Left ventricle myocardium superior (tissue), 1 donor: ENCODE data around the gene PARK7. TPM values are rescaled to one million over a fixed set of nuclear protein-coding genes. Genes with fewer than 3 reads are reported as not detected.
"Not testable (repeated sequence)": the region's sequence is repeated elsewhere in the genome, so short reads cannot be mapped to it uniquely, and the experiment has no call there.

Source experiments
- ATAC-seq: fragments of 200-7000 bp; cut with Tn5 transposase; one replicate; pipeline ENCODE4 v1.9.1; 2020; ENCODE audit warnings: mild to moderate bottlenecking, moderate library complexity
- DNase-seq: peaks from one replicate; pipeline ENCODE4 v3.0.0-alpha.2; 2020
- intact Hi-C: fragments of 100-400 bp; cut with micrococcal nuclease; formaldehyde crosslinking; loops from one replicate; pipeline ENCODE4 v1.11.0; 2022
- long read RNA-seq: library from polyadenylated mRNA; unstranded; transcript quantifications from one replicate; pipeline ENCODE4 v2.0.0, GENCODE V29; 2021
- total RNA-seq: library from RNA; stranded (reverse); fragmentation: NEBNext Ultra II Directional; extraction: Animal tissue kit (Norgen Biotek cat#: 25700); gene quantifications from one replicate; pipeline ENCODE4 v1.2.1, GENCODE V29; 2021
- donor health status: DM: no; HTN: yes; CAD: no; lungs with severe emphysema.

PARK7 gene
- total RNA-seq, result 335 TPM
- long read RNA-seq, transcript PARK7-201 (7 exons, 949 nt), result minor isoform, 117 of 310 reads
- long read RNA-seq, transcript PARK7-209 (7 exons, 1,088 nt), result major isoform, 165 of 310 reads
- long read RNA-seq, partial matches to known transcripts, result 23 of 310 reads
- long read RNA-seq, other reads (novel, unspliced or antisense), result 5 of 310 reads

GRCh38 chr1:7961216-7962013, at the start of gene PARK7:
PARK7 (plus strand) TSS chr1:7961711; CDS start chr1:7962786, 1,075 bp downstream.
- intact Hi-C loops, result no loop called here
- DNase-seq, result peak; percentile 100
- ATAC-seq, result peak; percentile 95

GRCh38 chr1:7912145-7912544, 49.4 kb upstream of the PARK7 start:
- DNase-seq (no peak), ATAC-seq (no peak)
- intact Hi-C loops, result no loop called here

- no peak for ATAC-seq
- no peak for DNase-seq
- intact Hi-C loops, result no loop called here
Observed at GRCh38 chr1:7912743-7913557, 48.6 kb upstream of the PARK7 start.

GRCh38 chr1:7915826-7916500, 45.5 kb upstream of the PARK7 start:
- DNase-seq, result no peak
- ATAC-seq, result no peak
- intact Hi-C loops, result no loop called here

- DNase-seq (no peak), ATAC-seq (no peak)
- intact Hi-C loops, result no loop called here
Observed at GRCh38 chr1:7916501-7916830, 45.0 kb upstream of the PARK7 start.

GRCh38 chr1:7917971-7918370, 43.5 kb upstream of the PARK7 start:
- ATAC-seq, intact Hi-C loops, DNase-seq: not testable (repeated sequence)

- intact Hi-C loops, result no loop called here
- no peak for ATAC-seq
- DNase-seq, result no peak
Observed at GRCh38 chr1:7919880-7920279, 41.6 kb upstream of the PARK7 start.

- ATAC-seq, result no peak
- no peak for DNase-seq
- intact Hi-C loops, result no loop called here
Observed at GRCh38 chr1:7921796-7922195, 39.7 kb upstream of the PARK7 start.

GRCh38 chr1:7922301-7922700, 39.2 kb upstream of the PARK7 start:
- intact Hi-C loops, result no loop called here
- ATAC-seq (no peak), DNase-seq (no peak)

GRCh38 chr1:7927061-7927460, 34.5 kb upstream of the PARK7 start:
- intact Hi-C loops, ATAC-seq, DNase-seq: not testable (repeated sequence)

GRCh38 chr1:7928247-7928646, 33.3 kb upstream of the PARK7 start:
- intact Hi-C loops, result no loop called here
- DNase-seq (no peak), ATAC-seq (no peak)

GRCh38 chr1:7929637-7930036, 31.9 kb upstream of the PARK7 start:
- DNase-seq (no peak), ATAC-seq (no peak)
- intact Hi-C loops, result no loop called here

- ATAC-seq, result no peak
- intact Hi-C loops, result no loop called here
- DNase-seq, result no peak
Observed at GRCh38 chr1:7930645-7931445, 30.7 kb upstream of the PARK7 start.

- intact Hi-C loops, result no loop called here
Observed at GRCh38 chr1:7931446-7931812, 30.1 kb upstream of the PARK7 start.

GRCh38 chr1:7932524-7933138, 28.9 kb upstream of the PARK7 start:
- no peak for ATAC-seq
- DNase-seq, result no peak
- intact Hi-C loops, result no loop called here

More at GRCh38 chr1:7931446-7931812, 30.1 kb upstream of the PARK7 start:
- ATAC-seq (no peak), DNase-seq (no peak)

- intact Hi-C loops, result no loop called here
- DNase-seq (no peak), ATAC-seq (no peak)
Observed at GRCh38 chr1:7938070-7938469, 23.4 kb upstream of the PARK7 start.

- intact Hi-C loops, result no loop called here
- ATAC-seq, result no peak
- no peak for DNase-seq
Observed at GRCh38 chr1:7940034-7940433, 21.5 kb upstream of the PARK7 start.

- no peak for DNase-seq
- intact Hi-C loops, result no loop called here
- ATAC-seq, result no peak
Observed at GRCh38 chr1:7940745-7941436, 20.6 kb upstream of the PARK7 start, which contains the start of gene TNFRSF9. TNFRSF9 (minus strand) TSS chr1:7940839; CDS start chr1:7939994, 845 bp downstream.
